ENCODE results near the gene PPP1R3C.

GRCh38 chr10:91593834-91594233 is 39.0 kb downstream of the PPP1R3C start:
- no peak for TF ChIP-seq POLR2A (IDR thresholded peaks at IDR 0.05)
- no peak for TF ChIP-seq CTCF (IDR thresholded peaks at IDR 0.05)

Measured in lower leg skin (tissue), 3 donors.